GM21526 (cell line): ENCODE measurements around the gene EIF3C.
"Not testable (repeated sequence)": the region's sequence is repeated elsewhere in the genome, so short reads cannot be mapped to it uniquely, and the experiment has no call there.

Experiments
- ATAC-seq: cut with Tn5 transposase; IDR thresholded peaks from one replicate; pipeline ENCODE4 v1.9.1; 2021; ENCODE audit warnings: moderate library complexity; ENCODE audit not compliant: unreplicated experiment, low FRiP score

EIF3C gene, protein sequence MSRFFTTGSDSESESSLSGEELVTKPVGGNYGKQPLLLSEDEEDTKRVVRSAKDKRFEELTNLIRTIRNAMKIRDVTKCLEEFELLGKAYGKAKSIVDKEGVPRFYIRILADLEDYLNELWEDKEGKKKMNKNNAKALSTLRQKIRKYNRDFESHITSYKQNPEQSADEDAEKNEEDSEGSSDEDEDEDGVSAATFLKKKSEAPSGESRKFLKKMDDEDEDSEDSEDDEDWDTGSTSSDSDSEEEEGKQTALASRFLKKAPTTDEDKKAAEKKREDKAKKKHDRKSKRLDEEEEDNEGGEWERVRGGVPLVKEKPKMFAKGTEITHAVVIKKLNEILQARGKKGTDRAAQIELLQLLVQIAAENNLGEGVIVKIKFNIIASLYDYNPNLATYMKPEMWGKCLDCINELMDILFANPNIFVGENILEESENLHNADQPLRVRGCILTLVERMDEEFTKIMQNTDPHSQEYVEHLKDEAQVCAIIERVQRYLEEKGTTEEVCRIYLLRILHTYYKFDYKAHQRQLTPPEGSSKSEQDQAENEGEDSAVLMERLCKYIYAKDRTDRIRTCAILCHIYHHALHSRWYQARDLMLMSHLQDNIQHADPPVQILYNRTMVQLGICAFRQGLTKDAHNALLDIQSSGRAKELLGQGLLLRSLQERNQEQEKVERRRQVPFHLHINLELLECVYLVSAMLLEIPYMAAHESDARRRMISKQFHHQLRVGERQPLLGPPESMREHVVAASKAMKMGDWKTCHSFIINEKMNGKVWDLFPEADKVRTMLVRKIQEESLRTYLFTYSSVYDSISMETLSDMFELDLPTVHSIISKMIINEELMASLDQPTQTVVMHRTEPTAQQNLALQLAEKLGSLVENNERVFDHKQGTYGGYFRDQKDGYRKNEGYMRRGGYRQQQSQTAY

DNA sequence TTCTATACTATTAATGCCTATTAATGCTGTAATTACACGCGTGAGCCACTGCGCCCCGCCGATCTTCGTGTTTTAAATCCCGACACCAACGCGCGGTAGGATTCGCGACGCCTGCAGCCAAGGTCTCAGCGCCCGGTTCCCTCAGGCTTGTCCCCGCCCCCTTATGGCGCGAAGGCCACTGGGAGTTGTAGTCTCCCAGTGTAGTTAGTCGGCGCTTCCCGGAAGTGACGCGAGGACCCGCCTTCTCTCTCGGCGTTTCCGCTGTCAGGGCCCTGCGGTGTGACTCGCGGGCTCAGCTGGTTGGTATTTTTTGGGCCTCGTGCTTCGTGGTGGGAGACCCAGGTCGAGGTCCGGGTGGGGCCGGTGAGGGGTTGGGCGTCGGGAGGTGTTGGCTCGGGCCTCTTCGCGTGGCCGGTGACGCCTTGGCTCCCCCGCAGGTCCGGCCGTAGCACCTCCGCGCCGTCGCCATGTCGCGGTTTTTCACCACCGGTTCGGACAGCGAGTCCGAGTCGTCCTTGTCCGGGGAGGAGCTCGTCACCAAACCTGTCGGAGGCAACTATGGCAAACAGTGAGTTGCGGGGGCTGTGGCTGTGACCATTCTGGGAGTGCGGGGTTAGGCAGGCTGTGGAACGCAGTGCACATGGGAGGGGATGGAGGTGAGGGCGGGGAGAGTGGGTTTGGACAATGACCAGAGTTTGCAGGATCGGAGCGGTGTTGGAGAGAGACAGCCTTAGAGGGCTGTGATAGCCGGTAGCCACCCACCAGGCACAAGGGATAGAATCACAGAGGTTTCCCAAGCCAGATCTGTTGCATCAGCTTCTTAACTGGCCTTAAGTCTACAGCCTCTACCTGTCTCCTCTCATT lies at the start of gene EIF3C:
Gene EIF3C, plus strand, starts transcription at position 245 of the 864 bp plus-strand sequence. Its CDS starts 223 bp downstream, at position 468.
- ATAC-seq, result peak; percentile 75

DNA sequence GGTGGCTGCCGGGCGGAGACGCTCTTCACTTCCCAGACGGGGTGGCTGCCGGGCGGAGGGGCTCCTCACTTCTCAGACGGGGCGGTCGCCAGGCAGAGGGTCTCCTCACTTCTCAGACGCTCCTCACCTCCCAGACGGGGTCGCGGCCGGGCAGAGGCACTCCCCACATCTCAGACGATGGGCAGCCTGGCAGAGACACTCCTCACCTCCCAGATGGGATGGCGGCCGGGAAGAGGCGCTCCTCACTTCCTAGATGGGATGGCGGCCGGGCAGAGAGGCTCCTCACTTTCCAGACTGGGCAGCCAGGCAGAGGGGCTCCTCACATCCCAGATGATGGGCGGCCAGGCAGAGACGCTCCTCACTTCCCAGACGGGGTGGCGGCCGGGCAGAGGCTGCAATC lies 45.0 kb upstream of the EIF3C start:
- ATAC-seq, result not testable (repeated sequence)

DNA sequence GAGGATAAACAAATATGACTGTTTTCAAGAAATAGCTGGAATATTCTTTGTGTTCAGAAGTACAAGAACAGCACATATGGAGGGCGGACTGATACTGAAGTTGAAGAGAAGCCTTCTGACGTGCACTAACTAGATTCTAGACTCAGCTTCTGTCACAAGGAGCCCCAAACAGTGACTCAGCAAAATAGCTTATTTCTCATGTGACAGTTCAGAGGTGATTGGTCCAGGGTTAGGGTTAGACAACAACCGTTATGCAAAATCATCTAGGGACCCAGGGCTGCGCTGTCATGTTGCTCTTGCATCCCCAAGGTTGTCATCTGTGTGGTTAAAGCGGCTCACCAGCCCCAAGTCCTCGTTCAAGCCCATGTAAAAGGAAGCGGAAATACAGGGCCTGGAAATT lies 43.8 kb upstream of the EIF3C start:
- ATAC-seq, result not testable (repeated sequence)

DNA sequence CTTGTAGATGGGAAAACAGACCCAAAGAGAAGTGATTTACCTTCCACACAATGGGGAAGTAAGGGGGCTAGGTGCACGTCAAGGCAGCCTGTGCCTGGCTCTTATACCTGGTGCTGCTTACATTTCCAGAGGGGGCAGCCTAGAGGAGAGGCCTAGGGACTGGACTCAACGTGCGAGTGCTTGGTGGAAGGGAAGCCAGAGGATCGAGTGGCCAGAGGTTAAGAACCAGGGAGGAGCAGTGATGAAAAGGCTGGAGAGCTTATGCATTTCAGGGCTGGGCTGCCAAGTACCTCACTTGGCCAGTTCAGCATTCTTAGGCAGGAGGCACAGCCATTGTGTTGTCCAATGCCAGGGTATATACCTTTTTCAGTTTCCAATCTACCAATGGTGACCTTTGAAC lies 43.1 kb upstream of the EIF3C start:
- not testable (repeated sequence) for ATAC-seq

DNA sequence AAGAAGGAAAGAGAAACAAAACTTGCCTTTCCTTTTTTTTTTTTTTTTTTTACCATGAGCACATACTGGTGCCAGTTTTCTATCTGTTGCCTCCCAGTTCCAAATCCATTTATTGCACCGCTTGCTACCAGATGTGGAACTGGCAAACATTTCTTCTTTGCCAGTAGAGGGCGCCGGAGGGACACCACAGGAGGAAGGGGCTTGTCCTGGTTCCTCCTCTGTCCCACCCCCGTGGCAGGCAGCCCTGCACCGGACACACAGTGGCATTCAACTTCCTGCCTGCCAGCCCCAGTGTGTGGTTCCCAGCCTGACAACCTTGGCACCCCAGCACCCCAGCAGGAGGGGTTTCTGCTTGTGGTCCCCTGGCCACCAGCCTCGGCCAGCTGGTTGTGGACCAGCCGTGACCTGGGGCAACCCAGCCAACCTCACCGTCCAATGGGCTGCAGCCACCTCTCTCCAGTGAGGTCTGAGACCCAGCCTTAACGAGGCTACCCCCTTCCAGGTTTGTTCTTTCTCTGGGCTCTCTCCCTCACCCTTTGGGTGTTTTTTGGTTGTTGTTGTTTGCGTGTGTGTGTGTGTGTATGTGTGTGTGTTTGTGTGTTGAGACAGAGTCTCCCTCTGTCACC lies 22.8 kb upstream of the EIF3C start:
- not testable (repeated sequence) for ATAC-seq

DNA sequence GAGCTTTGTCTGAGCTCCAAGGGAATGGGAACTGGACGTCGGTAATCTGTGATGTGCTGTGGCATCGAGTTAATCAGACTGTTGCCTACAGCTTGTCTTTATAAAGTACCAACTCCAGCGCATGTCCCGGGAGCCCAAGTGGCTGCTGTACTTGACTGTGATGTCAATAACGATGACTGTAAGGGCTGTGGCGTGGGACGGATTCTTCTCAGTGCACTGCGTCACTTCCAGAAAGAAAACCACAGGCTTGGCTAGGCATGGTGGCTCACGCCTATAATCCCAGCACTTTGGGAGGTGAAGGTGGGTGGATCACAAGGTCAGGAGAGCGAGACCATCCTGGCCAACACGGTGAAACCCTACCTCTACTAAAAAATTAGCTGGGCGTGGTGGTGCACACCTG lies 21.8 kb upstream of the EIF3C start:
- not testable (repeated sequence) for ATAC-seq

DNA sequence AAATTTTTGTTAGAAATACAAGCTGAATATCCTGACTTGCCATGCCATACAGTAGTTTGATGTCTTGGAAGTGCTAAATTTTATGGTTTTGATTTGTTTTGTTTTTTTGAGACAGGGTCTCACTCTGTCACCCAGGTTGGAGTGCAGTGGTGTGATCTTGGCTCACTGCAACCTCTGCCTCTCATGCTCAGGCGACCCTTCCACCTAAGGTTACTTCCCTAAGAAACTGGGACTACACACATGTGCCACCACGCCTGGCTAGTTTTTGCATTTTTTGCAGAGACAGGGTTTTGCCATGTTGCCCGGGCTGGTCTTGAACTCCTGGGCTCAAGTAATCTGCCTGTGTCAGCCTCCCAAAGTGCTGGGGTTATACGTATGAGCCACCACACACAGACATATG lies 19.5 kb upstream of the EIF3C start:
- not testable (repeated sequence) for ATAC-seq

DNA sequence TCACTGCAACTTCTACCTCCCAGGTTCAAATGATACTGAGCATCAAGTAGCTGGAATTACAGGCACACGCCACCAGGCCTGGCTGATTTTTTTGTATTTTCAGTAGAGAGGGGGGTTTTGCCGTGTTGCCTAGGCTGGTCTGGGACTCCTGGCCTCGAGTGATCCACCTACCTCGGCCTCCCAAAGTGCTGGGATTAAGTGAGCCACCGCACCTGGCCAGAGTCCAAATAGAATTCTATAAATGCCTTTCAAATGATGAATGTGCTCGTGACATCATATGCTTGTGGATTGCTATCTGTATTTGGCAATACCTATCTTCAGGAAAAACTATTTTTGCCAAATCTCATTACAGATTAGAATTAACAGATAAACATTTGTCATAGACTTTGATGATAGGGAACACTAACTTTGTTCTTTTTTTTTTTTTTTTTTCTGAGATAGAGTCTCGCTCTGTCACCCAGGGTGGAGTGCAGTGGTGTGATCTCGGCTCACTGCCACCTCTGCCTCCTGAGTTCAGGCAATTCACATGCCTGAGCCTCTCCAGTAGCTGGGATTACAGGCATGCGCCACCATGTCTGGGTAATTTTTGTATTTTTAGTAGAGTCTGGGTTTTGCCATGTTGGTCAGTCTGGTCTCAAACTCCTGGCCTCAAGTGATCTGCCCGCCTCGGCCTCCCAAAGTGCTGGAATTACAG lies 17.9 kb upstream of the EIF3C start:
- ATAC-seq, result not testable (repeated sequence)

DNA sequence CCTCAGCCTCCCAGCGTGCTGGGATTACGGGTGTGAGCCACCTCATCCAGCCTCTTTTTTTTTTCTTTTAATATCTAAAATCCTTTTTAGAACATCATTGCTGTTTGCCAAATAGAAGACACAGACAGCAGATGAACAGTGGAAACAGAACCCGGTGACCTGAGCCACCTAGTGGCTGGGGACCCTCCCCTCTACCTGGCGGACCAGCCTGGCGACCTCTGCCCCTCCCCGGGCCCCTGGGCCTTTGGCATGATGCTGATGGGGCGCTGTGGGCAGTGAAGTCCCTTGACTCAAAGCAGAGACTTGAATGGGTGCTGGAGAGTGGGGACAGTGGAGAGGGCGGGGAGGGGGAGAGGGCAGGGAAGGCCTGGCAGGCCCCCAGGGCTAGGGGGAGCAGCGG lies 11.5 kb upstream of the EIF3C start:
- not testable (repeated sequence) for ATAC-seq

DNA sequence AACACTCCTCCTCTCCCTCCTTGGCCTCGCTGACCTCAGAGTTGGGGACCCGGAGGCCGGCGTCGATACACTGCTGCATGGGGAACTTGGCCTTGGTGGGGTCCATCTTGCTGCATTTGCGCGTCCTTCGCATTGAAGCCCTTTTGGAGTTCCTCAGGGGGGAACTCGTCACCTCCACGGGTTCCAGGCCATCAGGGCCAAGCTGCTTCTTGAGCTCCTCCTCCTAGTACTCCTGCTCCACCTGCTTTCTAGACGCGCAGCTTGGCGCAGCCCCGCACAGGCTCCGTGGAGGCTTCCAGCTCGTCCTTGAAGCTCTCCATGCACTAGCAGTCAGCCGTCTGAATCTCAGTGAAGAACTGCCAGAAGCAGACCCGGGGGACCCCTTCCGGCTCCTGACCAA lies 10.9 kb upstream of the EIF3C start:
- ATAC-seq, result not testable (repeated sequence)

DNA sequence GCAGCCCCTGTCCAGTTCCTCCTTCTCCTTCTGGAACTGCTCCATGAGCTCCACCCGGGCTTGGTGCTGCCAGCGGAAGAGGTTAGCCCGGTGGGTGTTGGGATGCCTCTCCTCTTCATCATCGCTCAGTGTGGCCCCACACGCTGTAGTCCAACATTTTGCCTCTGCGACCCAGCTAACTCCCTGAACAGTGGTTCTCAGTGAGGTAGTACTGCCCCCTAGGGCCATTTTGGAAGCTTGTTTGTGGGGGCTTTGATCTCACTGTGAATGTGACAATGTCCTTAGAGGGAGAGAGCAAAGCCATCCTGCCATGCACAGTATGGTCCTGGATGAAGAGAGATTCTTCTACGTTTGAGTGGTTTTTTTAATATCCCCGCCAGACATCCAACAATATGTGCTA lies 9.9 kb upstream of the EIF3C start:
- not testable (repeated sequence) for ATAC-seq

DNA sequence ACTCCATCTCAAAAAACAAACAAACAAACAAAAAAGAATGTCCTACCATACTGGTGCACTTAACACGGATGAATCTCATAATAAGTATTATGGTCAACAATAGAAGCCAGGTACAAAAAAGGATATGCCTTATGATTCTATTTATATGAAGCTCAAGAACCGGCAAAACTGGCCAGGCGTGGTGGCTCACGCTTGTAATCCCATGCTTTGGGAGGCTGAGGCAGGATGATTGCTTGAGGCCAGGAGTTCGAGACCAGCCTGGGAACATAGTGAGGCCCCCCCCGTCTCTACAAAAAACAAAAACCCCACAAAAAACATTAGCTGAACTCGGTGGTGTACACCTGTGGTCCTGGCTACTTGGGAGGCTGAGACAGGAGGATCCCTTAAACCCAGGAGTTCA lies 7.0 kb upstream of the EIF3C start:
- not testable (repeated sequence) for ATAC-seq

DNA sequence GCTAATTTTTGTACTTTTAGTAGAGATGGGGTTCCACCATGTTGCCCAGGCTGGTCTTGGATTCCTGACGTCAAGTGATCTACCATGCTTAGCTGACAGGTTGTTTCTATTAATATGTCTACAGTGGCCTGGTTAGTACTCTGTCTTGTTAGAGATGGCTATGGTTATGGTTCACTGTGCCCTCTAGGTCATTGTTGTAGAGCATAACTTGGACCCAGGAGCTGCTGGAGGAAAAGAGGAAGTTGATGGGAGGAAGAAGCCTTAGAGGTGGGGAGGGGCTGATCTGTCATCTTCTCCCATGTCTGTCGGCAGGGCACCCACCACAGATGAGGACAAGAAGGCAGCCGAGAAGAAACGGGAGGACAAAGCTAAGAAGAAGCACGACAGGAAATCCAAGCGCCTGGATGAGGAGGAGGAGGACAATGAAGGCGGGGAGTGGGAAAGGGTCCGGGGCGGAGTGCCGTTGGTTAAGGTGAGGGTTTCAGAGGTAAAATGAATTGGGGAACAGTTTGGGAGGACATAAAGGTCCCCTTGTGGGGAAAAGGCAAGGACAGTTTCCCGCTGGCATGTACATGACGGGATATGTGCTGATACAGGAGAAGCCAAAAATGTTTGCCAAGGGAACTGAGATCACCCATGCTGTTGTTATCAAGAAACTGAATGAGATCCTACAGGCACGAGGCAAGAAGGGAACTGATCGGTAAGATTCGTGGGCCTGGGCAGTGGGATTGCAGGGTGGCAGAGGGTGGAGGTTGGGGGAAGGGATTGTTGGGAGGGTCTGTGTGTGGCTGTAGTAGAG lies 11.8 kb downstream of the EIF3C start:
- ATAC-seq, result not testable (repeated sequence)

DNA sequence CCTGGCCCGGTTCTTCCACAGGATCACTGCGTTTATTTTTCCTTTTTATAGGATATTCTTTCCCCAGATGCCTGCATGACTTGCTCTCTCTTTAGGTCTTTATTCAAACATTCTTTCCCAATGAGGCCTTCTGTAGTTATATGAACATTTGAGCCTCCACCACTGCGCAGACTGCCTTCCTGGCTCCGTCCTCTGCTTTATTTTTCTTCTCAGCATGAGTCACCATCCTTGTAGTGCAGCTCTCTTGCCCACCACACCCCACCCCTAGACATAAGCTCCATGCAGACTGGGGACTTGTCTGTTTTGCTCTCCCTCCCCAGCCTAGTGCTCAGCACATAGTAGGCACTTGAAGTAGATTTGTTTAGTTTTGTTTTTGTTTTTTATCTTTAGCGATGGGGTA lies 20.0 kb downstream of the EIF3C start:
- ATAC-seq, result not testable (repeated sequence)

DNA sequence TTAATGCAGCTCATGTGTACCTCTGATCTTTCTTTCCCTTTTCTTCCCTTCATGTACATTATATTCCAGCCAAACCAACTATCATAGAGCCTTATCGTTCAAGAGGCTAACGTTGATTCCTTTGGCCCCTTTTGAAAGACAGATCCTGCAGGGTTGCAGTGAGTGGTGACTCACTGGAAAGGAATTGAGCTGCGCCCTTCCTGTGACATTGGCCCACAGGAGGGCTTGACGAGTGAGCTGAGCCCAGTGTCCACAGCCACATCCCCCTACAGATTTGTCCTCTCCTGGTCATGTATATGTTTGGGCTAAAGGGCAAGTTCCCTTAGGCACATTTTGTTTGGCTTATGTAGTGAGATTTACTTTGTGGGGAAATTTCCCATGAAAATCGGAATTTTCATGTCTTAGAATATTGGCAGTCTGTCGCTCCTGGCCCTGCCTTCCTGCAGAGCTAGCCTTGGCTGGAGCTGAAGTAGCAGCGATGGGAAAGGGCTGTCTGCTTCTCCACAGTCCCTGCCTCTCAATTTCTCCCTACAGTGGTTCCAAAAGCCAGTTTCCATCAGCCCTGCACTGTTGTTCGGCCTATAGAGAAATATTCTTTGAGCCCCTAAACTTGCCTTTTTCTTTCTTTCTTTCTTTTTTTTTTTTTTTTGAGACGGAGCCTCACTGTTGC lies 21.3 kb downstream of the EIF3C start:
- not testable (repeated sequence) for ATAC-seq

DNA sequence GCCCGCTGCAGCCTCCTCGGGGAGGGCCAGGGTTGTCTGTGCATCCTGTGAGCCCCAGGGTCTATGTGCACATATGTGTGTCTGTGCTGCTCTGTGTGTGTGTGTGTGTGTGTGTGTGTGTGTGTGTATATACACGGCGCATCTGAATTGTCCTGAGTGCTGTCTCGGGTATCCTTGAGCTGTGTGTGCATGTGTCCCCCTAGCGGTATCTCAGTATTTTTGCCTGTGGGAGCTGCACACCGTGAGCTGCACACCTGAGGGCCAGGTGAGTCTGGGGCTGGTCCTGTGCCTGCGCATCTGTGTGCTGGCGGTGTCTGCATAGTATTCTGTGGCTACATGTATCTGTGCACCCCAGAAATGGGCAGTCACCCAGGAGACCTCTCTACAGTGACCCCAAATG lies 28.5 kb downstream of the EIF3C start:
- not testable (repeated sequence) for ATAC-seq

DNA sequence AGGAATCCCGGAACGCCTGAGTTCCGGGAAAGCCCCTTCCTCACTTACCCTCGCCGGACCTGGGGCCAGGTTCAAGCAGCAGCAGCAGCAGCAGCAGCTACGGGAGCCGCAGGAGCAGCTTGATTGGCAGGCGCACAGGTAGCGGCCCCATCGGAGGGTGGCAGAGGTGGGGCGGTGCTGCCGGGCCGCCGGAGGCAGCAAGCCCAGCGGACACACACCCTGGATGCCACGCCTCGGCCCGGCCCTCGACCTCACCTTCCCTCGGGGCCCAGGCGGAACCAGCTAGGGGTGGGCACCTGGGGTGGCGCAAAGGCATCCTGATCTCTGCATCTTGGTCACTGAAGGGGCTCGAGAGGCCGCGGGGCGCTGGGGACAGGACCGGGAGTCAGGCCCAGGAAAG lies 29.4 kb downstream of the EIF3C start:
- ATAC-seq, result not testable (repeated sequence)

DNA sequence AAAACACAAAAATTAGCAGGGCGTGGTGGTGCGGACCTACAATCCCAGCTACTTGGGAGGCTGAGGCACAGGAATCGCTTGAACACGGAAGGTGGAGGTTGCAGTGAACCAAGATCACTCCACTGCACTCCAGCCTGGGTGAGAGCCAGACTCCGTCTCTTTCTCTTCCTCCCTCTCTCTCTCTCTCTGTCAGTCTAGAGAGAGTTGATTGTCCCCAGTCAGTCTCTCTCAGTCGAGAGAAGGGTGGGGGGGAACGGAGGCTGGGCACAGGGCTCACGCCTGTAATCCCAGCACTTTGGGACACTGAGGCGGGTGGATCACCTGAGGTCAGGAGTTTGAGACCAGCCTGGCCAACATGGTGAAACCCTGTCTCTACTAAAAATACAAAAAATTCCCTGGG lies 30.0 kb downstream of the EIF3C start:
- not testable (repeated sequence) for ATAC-seq
